Large intestine (tissue), 12 donors: ENCODE measurements around the gene FAP. TPM values are rescaled to one million over a fixed set of nuclear protein-coding genes. Genes with fewer than 3 reads are reported as not detected.

Experiments
- DNase-seq, 2 donors: peaks; one replicate each; pipeline versions ENCODE4 v3.0.0 to v3.0.0-alpha.2; 2013
- H3K27ac ChIP-seq: one replicate; pipeline ENCODE4 v1.5.1; 2013; ENCODE audit warnings: low read length
- H3K27me3 ChIP-seq: 2 replicates; pipeline ENCODE4 v1.6.1; 2013; ENCODE audit warnings: low read length; ENCODE audit not compliant: control insufficient read depth, insufficient read depth
- H3K36me3 ChIP-seq: 2 replicates; pipeline ENCODE4 v1.6.1; 2013; ENCODE audit warnings: low read length; ENCODE audit not compliant: control insufficient read depth, insufficient read depth
- H3K4me1 ChIP-seq: one replicate; pipeline ENCODE4 v1.6.1; 2013; ENCODE audit warnings: low read length; ENCODE audit not compliant: control insufficient read depth, insufficient read depth
- H3K4me3 ChIP-seq: one replicate; pipeline ENCODE4 v1.5.1; 2013; ENCODE audit warnings: low read length
- H3K9me3 ChIP-seq: one replicate; pipeline ENCODE4 v1.6.1; 2013; ENCODE audit warnings: mild to moderate bottlenecking, low read depth, low read length, moderate library complexity; ENCODE audit not compliant: control insufficient read depth
- WGBS: methylation state at CpG from one replicate; pipeline ENCODE4 v1.1.5; 2013; ENCODE audit warnings: low lambda C conversion rate; ENCODE audit not compliant: insufficient coverage; 5-methylcytosine and 5-hydroxymethylcytosine counted together
- long read RNA-seq, 11 donors: transcript quantifications; one replicate each; lab custom pipeline, GENCODE V29; 2026
- polyA plus RNA-seq: library from polyadenylated mRNA; unstranded; fragments of 120-200 nt; gene quantifications from one replicate; pipeline ENCODE4 v1.2.1, GENCODE V29; 2013

FAP gene
- polyA plus RNA-seq: 10.6 TPM
- long read RNA-seq, donor 1: 0 reads
- long read RNA-seq, donor 2, partial matches to known transcripts: 0 of 1 reads
- long read RNA-seq, donor 2, other reads (novel, unspliced or antisense): 0 of 1 reads
- long read RNA-seq, donor 3: 0 reads
- long read RNA-seq, donor 4: 0 reads
- long read RNA-seq, donor 5: 0 reads
- long read RNA-seq, donor 6, partial matches to known transcripts: 0 of 2 reads
- long read RNA-seq, donor 6, other reads (novel, unspliced or antisense): 0 of 2 reads
- long read RNA-seq, donor 7, partial matches to known transcripts: 0 of 2 reads
- long read RNA-seq, donor 7, other reads (novel, unspliced or antisense): 0 of 2 reads
- long read RNA-seq, donor 8, partial matches to known transcripts: 0 of 2 reads
- long read RNA-seq, donor 8, other reads (novel, unspliced or antisense): 0 of 2 reads
- long read RNA-seq, donor 9, partial matches to known transcripts: 0 of 2 reads
- long read RNA-seq, donor 9, other reads (novel, unspliced or antisense): 0 of 2 reads
- long read RNA-seq, donor 10: 0 reads
- long read RNA-seq, donor 11, partial matches to known transcripts: 0 of 1 reads
- long read RNA-seq, donor 11, other reads (novel, unspliced or antisense): 0 of 1 reads

- H3K4me3 ChIP-seq: peak within 1 kb of the TSS; percentile 5
- peaks cover 4% of the 10 kb centered on the region for H3K27me3 ChIP-seq
- H3K36me3 ChIP-seq: no peaks in the 10 kb centered on the region
Measured at GRCh38 chr2:162243294-162243693, at the start of gene FAP. FAP (minus strand) TSS chr2:162243445; CDS start chr2:162243327, 118 bp downstream.

GRCh38 chr2:162291748-162292147 is 48.5 kb upstream of the FAP start:
- no peaks in the 10 kb centered on the region for H3K27me3 ChIP-seq
- peaks cover 4% of the 10 kb centered on the region for H3K4me1 ChIP-seq
- WGBS: 67% methylated on average over 3 of the region's 3 CpGs
- no peaks in the 10 kb centered on the region for H3K36me3 ChIP-seq
- H3K9me3 ChIP-seq: no peaks in the 10 kb centered on the region
- DNase-seq: no peak
- no peak overlapping the region for H3K4me3 ChIP-seq
- no peak overlapping the region for H3K27ac ChIP-seq

More at GRCh38 chr2:162243294-162243693, at the start of gene FAP:
- no peak for DNase-seq
- Histone ChIP-seq H3K27ac (peak within 1 kb of the TSS; percentile 33), H3K9me3 (no peaks in the 10 kb centered on the region), H3K4me1 (no peaks in the 10 kb centered on the region)
- WGBS: 87% methylated on average over 3 of the region's 6 CpGs

- Histone ChIP-seq H3K4me3 (no peak overlapping the region), H3K36me3 (peaks cover 10% of the 10 kb centered on the region), H3K27me3 (no peaks in the 10 kb centered on the region), H3K9me3 (no peaks in the 10 kb centered on the region), H3K4me1 (no peaks in the 10 kb centered on the region), H3K27ac (no peak overlapping the region)
- 89% methylated on average over 3 of the region's 4 CpGs for WGBS
- DNase-seq: no peak
Measured at GRCh38 chr2:162282765-162283425, 39.6 kb upstream of the FAP start.

GRCh38 chr2:162280654-162281053 is 37.4 kb upstream of the FAP start:
- Histone ChIP-seq H3K4me1 (no peaks in the 10 kb centered on the region), H3K4me3 (no peak overlapping the region), H3K36me3 (peaks cover 16% of the 10 kb centered on the region), H3K27ac (no peak overlapping the region), H3K27me3 (no peaks in the 10 kb centered on the region), H3K9me3 (no peaks in the 10 kb centered on the region)
- DNase-seq: no peak
- 100% methylated on average over 1 of the region's 1 CpG for WGBS

- Histone ChIP-seq H3K27me3 (no peaks in the 10 kb centered on the region), H3K27ac (no peak overlapping the region), H3K4me1 (no peaks in the 10 kb centered on the region), H3K9me3 (no peaks in the 10 kb centered on the region), H3K36me3 (peaks cover 7% of the 10 kb centered on the region), H3K4me3 (no peak overlapping the region)
- WGBS: no CpG with 5 or more reads among the region's 4 CpGs
- DNase-seq: no peak
Measured at GRCh38 chr2:162277381-162277780, 34.1 kb upstream of the FAP start.

GRCh38 chr2:162267996-162268395 is 24.8 kb upstream of the FAP start:
- Histone ChIP-seq H3K27ac (no peak overlapping the region), H3K4me1 (no peaks in the 10 kb centered on the region), H3K36me3 (peaks cover 18% of the 10 kb centered on the region), H3K27me3 (no peaks in the 10 kb centered on the region), H3K9me3 (no peaks in the 10 kb centered on the region), H3K4me3 (no peak overlapping the region)
- no peak for DNase-seq
- WGBS: no CpG with 5 or more reads among the region's 1 CpG

GRCh38 chr2:162267496-162267895 is 24.3 kb upstream of the FAP start:
- Histone ChIP-seq H3K9me3 (no peaks in the 10 kb centered on the region), H3K27ac (no peak overlapping the region), H3K27me3 (no peaks in the 10 kb centered on the region), H3K4me3 (no peak overlapping the region), H3K36me3 (peaks cover 18% of the 10 kb centered on the region), H3K4me1 (no peaks in the 10 kb centered on the region)
- WGBS: 88% methylated on average over 2 of the region's 5 CpGs
- DNase-seq: no peak

GRCh38 chr2:162266460-162266760 is 23.2 kb upstream of the FAP start:
- no peaks in the 10 kb centered on the region for H3K27me3 ChIP-seq
- no peaks in the 10 kb centered on the region for H3K4me1 ChIP-seq
- DNase-seq: no peak
- no peaks in the 10 kb centered on the region for H3K9me3 ChIP-seq
- no CpG with 5 or more reads among the region's 1 CpG for WGBS
- H3K27ac ChIP-seq: no peak overlapping the region
- H3K4me3 ChIP-seq: no peak overlapping the region
- peaks cover 9% of the 10 kb centered on the region for H3K36me3 ChIP-seq

GRCh38 chr2:162265666-162266459 is 22.6 kb upstream of the FAP start:
- no CpG with 5 or more reads among the region's 7 CpGs for WGBS
- Histone ChIP-seq H3K36me3 (peaks cover 9% of the 10 kb centered on the region), H3K27ac (no peak overlapping the region), H3K9me3 (no peaks in the 10 kb centered on the region), H3K4me1 (no peaks in the 10 kb centered on the region), H3K4me3 (no peak overlapping the region), H3K27me3 (no peaks in the 10 kb centered on the region)
- DNase-seq: no peak
